Stimulated activated naive CD4-positive, alpha-beta T cell treated with Interleukin-2 at 50 U/mL for 16 hours (primary cell): ENCODE results near the gene DOK4.

Experiments used
- DNase-seq: peaks from one replicate; lab custom pipeline; 2025; lab: John Stamatoyannopoulos, UW

Gene DOK4

GRCh38 chr16:57477531-57478202, 8.6 kb downstream of the DOK4 start:
- DNase-seq, result no peak

- no peak for DNase-seq
Measured at GRCh38 chr16:57476546-57477410, 9.5 kb downstream of the DOK4 start.

GRCh38 chr16:57475711-57476339, 10.5 kb downstream of the DOK4 start:
- DNase-seq, result peak; percentile 62

GRCh38 chr16:57474671-57475661, 11.3 kb downstream of the DOK4 start:
- DNase-seq, result no peak

GRCh38 chr16:57473906-57474305, 12.4 kb downstream of the DOK4 start:
- DNase-seq, result no peak

GRCh38 chr16:57473176-57473840, 13.0 kb downstream of the DOK4 start:
- DNase-seq, result no peak

GRCh38 chr16:57472665-57473060, 13.6 kb downstream of the DOK4 start:
- DNase-seq, result no peak

GRCh38 chr16:57471852-57472664, 14.2 kb downstream of the DOK4 start:
- no peak for DNase-seq

- no peak for DNase-seq
Measured at GRCh38 chr16:57471209-57471608, 15.1 kb downstream of the DOK4 start.

GRCh38 chr16:57470711-57471110, 15.6 kb downstream of the DOK4 start:
- no peak for DNase-seq

- no peak for DNase-seq
Measured at GRCh38 chr16:57469917-57470470, 16.3 kb downstream of the DOK4 start.

GRCh38 chr16:57469046-57469445, 17.2 kb downstream of the DOK4 start:
- no peak for DNase-seq

- no peak for DNase-seq
Measured at GRCh38 chr16:57468346-57468745, 17.9 kb downstream of the DOK4 start.

GRCh38 chr16:57464523-57464922, 21.8 kb downstream of the DOK4 start:
- DNase-seq, result no peak

GRCh38 chr16:57462978-57463362, 23.3 kb downstream of the DOK4 start:
- no peak for DNase-seq

GRCh38 chr16:57462209-57462977, 23.9 kb downstream of the DOK4 start, which contains the start of gene POLR2C:
TSS of gene POLR2C (plus strand) at chr16:57462679. CDS start at chr16:57462725, 46 bp downstream.
- DNase-seq, result peak; percentile 90

- DNase-seq, result no peak
Measured at GRCh38 chr16:57452021-57452420, 34.3 kb downstream of the DOK4 start.

- DNase-seq, result peak; percentile 88
Measured at GRCh38 chr16:57447186-57447962, 38.9 kb downstream of the DOK4 start, which contains the start of the genes CIAPIN1 and COQ9. TSS of gene CIAPIN1 (minus strand) at chr16:57447385. CDS start at chr16:57440928, 6,457 bp downstream. TSS of gene COQ9 (plus strand) at chr16:57447479. CDS start at chr16:57447506, 27 bp downstream.
